ENCODE results near the gene FILIP1L. TPM values are rescaled to one million over a fixed set of nuclear protein-coding genes. Genes with fewer than 3 reads are reported as not detected.

The FILIP1L gene
- total and polyA plus RNA-seq, 2 of the 13 experiments (the other 11 are each of a cell fraction or from before 2014, with no cell fraction given) = 8.1 to 187 TPM

DNA sequence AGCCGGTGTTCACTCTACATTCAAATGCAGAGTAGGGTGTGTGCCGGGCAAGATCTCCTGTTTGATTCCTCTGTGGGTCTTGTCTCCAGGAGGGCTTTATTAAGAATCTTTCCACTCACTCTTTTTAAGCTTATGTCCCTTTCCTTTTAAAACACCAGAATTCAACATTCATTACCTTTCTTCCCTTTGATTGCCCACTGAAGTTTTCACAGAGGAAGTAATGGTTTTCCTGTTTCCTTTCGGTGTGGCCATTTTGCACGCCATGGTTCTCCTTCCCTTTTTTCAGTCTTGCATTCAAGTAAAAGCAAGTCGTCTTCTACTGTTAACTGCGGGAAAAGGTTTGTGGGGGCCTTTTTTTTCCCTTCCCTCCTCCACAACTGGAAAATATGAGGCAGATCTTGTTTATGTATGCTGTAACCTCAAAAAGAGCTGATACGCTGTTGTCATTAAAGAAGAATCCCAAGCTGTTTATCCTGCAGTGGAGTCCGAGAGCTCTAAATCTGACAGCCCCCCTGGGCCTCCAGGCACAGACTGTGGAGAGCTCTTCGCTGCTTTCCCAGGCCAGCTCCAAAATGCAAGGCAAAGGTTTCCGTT, 40.5 kb downstream of the FILIP1L start:
- TF ChIP-seq PRPF4 (IDR thresholded peaks at IDR 0.05; ENCODE audit: low read depth, low read length, poor library complexity, severe bottlenecking) = peak; percentile 65
- TF ChIP-seq ZNF414 (CRISPR knock-in tag; IDR thresholded peaks at IDR 0.05) = no peak
- no peak for TF ChIP-seq BORCS8-MEF2B (CRISPR knock-in tag; IDR thresholded peaks at IDR 0.05)
- TF ChIP-seq MED1 (CRISPR knock-in tag; IDR thresholded peaks at IDR 0.05) = no peak
- peak; percentile 62; the same call in 1 of the 2 replicates for TF ChIP-seq ZBTB38 (CRISPR knock-in tag; IDR thresholded peaks at IDR 0.05)
- TF ChIP-seq ZNF337 (CRISPR knock-in tag; IDR thresholded peaks at IDR 0.05; ENCODE audit: borderline replicate concordance, low read depth) = no peak
- no peak for TF ChIP-seq SALL1 (CRISPR knock-in tag; IDR thresholded peaks at IDR 0.05)
- no peak for TF ChIP-seq NCOR1 (IDR thresholded peaks at IDR 0.05; ENCODE audit: borderline replicate concordance, low read length)
- TF ChIP-seq, protein P1, sequence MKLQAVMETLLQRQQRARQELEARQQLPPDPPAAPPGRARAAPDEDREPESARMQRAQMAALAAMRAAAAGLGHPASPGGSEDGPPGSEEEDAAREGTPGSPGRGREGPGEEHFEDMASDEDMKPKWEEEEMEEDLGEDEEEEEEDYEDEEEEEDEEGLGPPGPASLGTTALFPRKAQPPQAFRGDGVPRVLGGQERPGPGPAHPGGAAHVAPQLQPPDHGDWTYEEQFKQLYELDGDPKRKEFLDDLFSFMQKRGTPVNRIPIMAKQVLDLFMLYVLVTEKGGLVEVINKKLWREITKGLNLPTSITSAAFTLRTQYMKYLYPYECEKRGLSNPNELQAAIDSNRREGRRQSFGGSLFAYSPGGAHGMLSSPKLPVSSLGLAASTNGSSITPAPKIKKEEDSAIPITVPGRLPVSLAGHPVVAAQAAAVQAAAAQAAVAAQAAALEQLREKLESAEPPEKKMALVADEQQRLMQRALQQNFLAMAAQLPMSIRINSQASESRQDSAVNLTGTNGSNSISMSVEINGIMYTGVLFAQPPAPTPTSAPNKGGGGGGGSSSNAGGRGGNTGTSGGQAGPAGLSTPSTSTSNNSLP (IDR thresholded peaks at IDR 0.05; ENCODE audit: low read depth, low read length) = no peak
- no peak for TF ChIP-seq EEA1 (CRISPR knock-in tag; IDR thresholded peaks at IDR 0.05; ENCODE audit: borderline replicate concordance)
- no peak for TF ChIP-seq GABPA (IDR thresholded peaks at IDR 0.05; ENCODE audit: low read depth, low read length)
- no peak for TF ChIP-seq GABPA (CRISPR knock-in tag; IDR thresholded peaks at IDR 0.05; ENCODE audit: low read depth)
- TF ChIP-seq FOXO1 (CRISPR knock-in tag; IDR thresholded peaks at IDR 0.05) = no peak
- TF ChIP-seq NFIB (CRISPR knock-in tag; IDR thresholded peaks at IDR 0.05; ENCODE audit: borderline replicate concordance) = no peak
- no TSS peak for BruUV-seq (replicated peaks)
- H2AFZ ChIP-seq (ENCODE audit: low read length) = no peak overlapping the region
- H3K9ac ChIP-seq (ENCODE audit: insufficient read depth, low read depth, low read length) = no peak overlapping the region
- H3K4me3 ChIP-seq (replicated peaks in 1 of 3; ENCODE audit: insufficient read depth in 1 of 3, low read depth in 2 of 3, low read length in 3 of 3) = no peak overlapping the region
- no peaks in the 10 kb centered on the region for H3K36me3 ChIP-seq (replicated peaks in 1 of 2; ENCODE audit: control insufficient read depth in 1 of 2, insufficient read depth in 2 of 2, low read length in 2 of 2)
- H3K27me3 ChIP-seq (ENCODE audit: control insufficient read depth in 1 of 2, insufficient read depth in 2 of 2, low read length in 2 of 2) = no peaks in the 10 kb centered on the region
- ATAC-seq (no peak), DNase-seq (ENCODE audit: low spot score) (no peak), FAIRE-seq (no peak)
- H3K79me2 ChIP-seq (ENCODE audit: insufficient read depth, low read length) = no peaks in the 10 kb centered on the region
- WGBS (ENCODE audit: low lambda C conversion rate) = 99% methylated on average over 10 of the region's 10 CpGs
- in situ Hi-C loops (cut with HindIII; ENCODE audit: extremely low pct_ligation_motif_present, low pct_unique_long_range_greater_than_20kb) (no loop called here), intact Hi-C loops (cut with micrococcal nuclease; ENCODE audit: unreplicated experiment) (loop anchor here (10.0 kb wide), 1 partner anchor 331 kb away; the partner anchor contains the start of genes LNP1 and TOMM70)
- peak overlapping the region; percentile 97 for H3K27ac ChIP-seq (ENCODE audit: extremely low read length, insufficient read depth, low read length)
- peaks cover 92% of the 10 kb centered on the region for H3K4me1 ChIP-seq (ENCODE audit: insufficient read depth, low read length)
- ChIA-PET POLR2A (interaction anchor here (1.2 to 1.8 kb wide), 2 partner anchors 9 to 118 kb away, joined by 3 read pairs; no protein-coding TSS in a partner anchor), CTCF (ENCODE audit: low intra/inter-chr PET ratio, low total read pairs) (no interaction called here)
- no peaks in the 10 kb centered on the region for H4K20me1 ChIP-seq (ENCODE audit: insufficient read depth, low read length)
- H3K4me2 ChIP-seq (ENCODE audit: low read depth, low read length) = no peak overlapping the region
- H3K9me3 ChIP-seq (ENCODE audit: low read length) = no peaks in the 10 kb centered on the region

Measured in HepG2 (cell line).